Pancreas (tissue), 10 donors: ENCODE measurements around the gene CLIP2. TPM values are rescaled to one million over a fixed set of nuclear protein-coding genes. Genes with fewer than 3 reads are reported as not detected.
"Not testable (repeated sequence)": the region's sequence is repeated elsewhere in the genome, so short reads cannot be mapped to it uniquely, and the experiment has no call there.

ENCODE experiments used
- ATAC-seq, 4 donors: fragments of 200-7000 bp; cut with Tn5 transposase; one replicate each; pipeline versions ENCODE4 v1.8.0 to v1.9.1; 2020; ENCODE audit warnings: mild to moderate bottlenecking in 4 of 4, moderate library complexity in 4 of 4
- DNase-seq, 6 donors: peaks; one replicate each; pipeline ENCODE4 v3.0.0-alpha.2; 2020
- FAIRE-seq: peaks from 2 replicates; lab custom pipeline; 2012; peaks lifted over from hg19 to GRCh38; lab: Jason Lieb, UNC
- H3K27ac ChIP-seq, 4 donors: fragments of 200-600 bp; sonication (generic); 1 replicate in 3 of 4; 2 replicates in 1 of 4; pipeline versions ENCODE4 v1.5.0 to v1.8.0; 2020
- H3K27me3 ChIP-seq, 4 donors: fragments of 200-600 bp; one replicate each; pipeline ENCODE4 v1.8.0; 2021
- H3K36me3 ChIP-seq, 3 donors: fragments of 200-600 bp; sonication (generic) in 1 of 3; one replicate each; pipeline versions ENCODE4 v1.5.0 to v1.8.0; 2020 to 2021
- H3K4me1 ChIP-seq, 3 donors: fragments of 200-600 bp; one replicate each; pipeline ENCODE4 v1.8.0; 2021
- H3K4me3 ChIP-seq, 4 donors: fragments of 200-600 bp; sonication (generic) in 2 of 4; one replicate each; pipeline versions ENCODE4 v1.5.0 to v1.8.0; 2020 to 2021
- H3K9me3 ChIP-seq, 4 donors: fragments of 200-600 bp; one replicate each; pipeline ENCODE4 v1.8.0; 2021
- CTCF ChIP-seq, 4 donors: fragments of 200-600 bp; sonication (generic) in 3 of 4; IDR thresholded peaks; one replicate each; pipeline versions ENCODE4 v1.5.0 to v1.8.0; 2021; ENCODE audit warnings: antibody characterized with exemption in 4 of 4
- WGBS, 2 donors: extraction: QIAGEN DNeasy Blood & Tissue Kit; methylation state at CpG; one replicate each; pipeline ENCODE4 v1.1.7; 2013; 5-methylcytosine and 5-hydroxymethylcytosine counted together
- intact Hi-C, 3 donors: fragments of 100-400 bp; cut with DNase I; formaldehyde crosslinking; loops; one replicate each; pipeline versions ENCODE4 v1.11.1 to v1.14.2; 2022
- polyA plus RNA-seq, 2 donors: library from polyadenylated mRNA; stranded (reverse); fragments of 200-250 nt; gene quantifications; one replicate each; pipeline ENCODE4 v1.2.3, GENCODE V29; 2013
- total RNA-seq, 6 donors: library from RNA; stranded (reverse); fragmentation: NEBNext Ultra II Directional in 4 of 6; extraction: Animal tissue kit (Norgen Biotek cat#: 25700) in 4 of 6; gene quantifications; one replicate each; pipeline versions ENCODE4 v1.2.1 to v1.2.4, GENCODE V29; 2021 to 2023
- donor health status: healthy with polysubstance abuse.
- donor health status: DM: no; HTN: no; CAD: no; lungs with moderate emphysema.
- donor health status: DM: no; HTN: no; CAD: no.
- donor health status: control.
- donor health status: control.
- donor health status: Bipolar disorder and iron deficiency.
- donor health status: DM: yes; HTN: yes; CAD: no.
- donor health status: DM: no; HTN: no; CAD: no.
- donor health status: DM: no; HTN: no; CAD: no.
- donor health status: DM: yes; HTN: yes; CAD: no.

The CLIP2 gene
- total and polyA plus RNA-seq, 8 donors = 8.5 to 30.6 (median 20.8) TPM

GRCh38 chr7:74387606-74388005, 98.4 kb downstream of the CLIP2 start:
- TF ChIP-seq CTCF (IDR thresholded peaks at IDR 0.05) = no peak
- Histone ChIP-seq H3K27ac (peak overlapping the region in 2 of 4 donors; percentile 33 to 48), H3K4me3 (no peak overlapping the region), H3K4me1 (peaks cover 0 to 9% (median 0%) of the 10 kb centered on the region in 3 donors), H3K36me3 (peaks cover 0 to 7% (median 0%) of the 10 kb centered on the region in 3 donors), H3K27me3 (no peaks in the 10 kb centered on the region), H3K9me3 (no peaks in the 10 kb centered on the region)
- 43 to 46% methylated on average over 9 of the region's 9 CpGs for WGBS, 2 donors
- ATAC-seq (peak; percentile 96 to 97 (median 97)), FAIRE-seq (no peak), DNase-seq (peak in 5 of 6 donors; percentile 83 to 91 (median 85))
- intact Hi-C loops = no loop called here

- Histone ChIP-seq H3K9me3 (no peaks in the 10 kb centered on the region), H3K4me3 (no peak overlapping the region), H3K4me1 (peaks cover 0 to 13% (median 5%) of the 10 kb centered on the region in 3 donors), H3K36me3 (peaks cover 0 to 4% (median 0%) of the 10 kb centered on the region in 3 donors), H3K27me3 (no peaks in the 10 kb centered on the region), H3K27ac (no peak overlapping the region)
- FAIRE-seq (no peak), DNase-seq (peak in 1 of 6 donors; percentile 69), ATAC-seq (no peak)
- TF ChIP-seq CTCF (IDR thresholded peaks at IDR 0.05) = no peak
- intact Hi-C loops = no loop called here
- WGBS, 2 donors = 90 to 92% methylated on average over 21 of the region's 21 CpGs
These were observed 99.7 kb downstream of the CLIP2 start for GRCh38 chr7:74388880-74389415.

- ATAC-seq = peak; percentile 76 to 91 (median 90)
- not testable (repeated sequence) for FAIRE-seq
These were observed 104.5 kb downstream of the CLIP2 start for GRCh38 chr7:74393722-74394121.

GRCh38 chr7:74394601-74395000, 105.4 kb downstream of the CLIP2 start:
- not testable (repeated sequence) for FAIRE-seq, H3K27ac ChIP-seq, H3K4me1 ChIP-seq, DNase-seq, H3K27me3 ChIP-seq, H3K9me3 ChIP-seq, H3K4me3 ChIP-seq, H3K36me3 ChIP-seq
- 70 to 71% methylated on average over 3 of the region's 3 CpGs for WGBS, 2 donors
- intact Hi-C loops = loop anchor here in 1 of 3 donors (10.0 kb wide), 1 partner anchor 530 kb away; the partner anchor contains the start of gene TMEM270
- peak in 3 of 4 donors; percentile 60 to 63 (median 62) for ATAC-seq

More at GRCh38 chr7:74393722-74394121, 104.5 kb downstream of the CLIP2 start:
- H3K36me3 ChIP-seq, H3K9me3 ChIP-seq, H3K4me3 ChIP-seq, H3K4me1 ChIP-seq, H3K27me3 ChIP-seq: not testable (repeated sequence)
- H3K27ac ChIP-seq = peak overlapping the region in 2 of 4 donors; percentile 11 to 28
- peak in 1 of 4 donors; percentile 16 for TF ChIP-seq CTCF (IDR thresholded peaks at IDR 0.05)
- WGBS, 2 donors = 57 to 75% methylated on average over 6 of the region's 6 CpGs
- peak in 2 of 6 donors; percentile 41 to 59 for DNase-seq
- intact Hi-C loops = loop anchor here in 1 of 3 donors (10.0 kb wide), 1 partner anchor 529 kb away; the partner anchor contains the start of gene TMEM270

GRCh38 chr7:74395745-74396311, 106.6 kb downstream of the CLIP2 start:
- 63 to 91% methylated on average over 4 of the region's 4 CpGs for WGBS, 2 donors

More at GRCh38 chr7:74395745-74396311, 106.6 kb downstream of the CLIP2 start:
- no peak for TF ChIP-seq CTCF (IDR thresholded peaks at IDR 0.05)
- ATAC-seq (no peak), DNase-seq (no peak), FAIRE-seq (no peak)
- no peaks in the 10 kb centered on the region for H3K9me3 ChIP-seq
- H3K36me3 ChIP-seq = peaks cover 0 to 5% (median 5%) of the 10 kb centered on the region in 3 donors
- intact Hi-C loops = loop anchor here in 1 of 3 donors (10.0 kb wide), 1 partner anchor 531 kb away; the partner anchor contains the start of gene TMEM270
- no peaks in the 10 kb centered on the region for H3K27me3 ChIP-seq
- peaks cover 0 to 5% (median 3%) of the 10 kb centered on the region in 3 donors for H3K4me1 ChIP-seq
- H3K27ac ChIP-seq = no peak overlapping the region
- no peak overlapping the region for H3K4me3 ChIP-seq
